Islet precursor cell (in vitro differentiated cells): ENCODE data around the gene SCN5A.

Experiments
- DNase-seq: peaks from one replicate; pipeline ENCODE4 v3.0.0-alpha.2; 2018

Gene SCN5A

GRCh38 chr3:38622336-38622735, 27.2 kb downstream of the SCN5A start:
- no peak for DNase-seq

GRCh38 chr3:38620236-38620635, 29.3 kb downstream of the SCN5A start:
- no peak for DNase-seq

GRCh38 chr3:38618343-38618742, 31.1 kb downstream of the SCN5A start:
- no peak for DNase-seq

GRCh38 chr3:38617586-38617985, 31.9 kb downstream of the SCN5A start:
- DNase-seq = no peak

GRCh38 chr3:38617137-38617536, 32.4 kb downstream of the SCN5A start:
- DNase-seq = no peak

GRCh38 chr3:38616658-38617057, 32.8 kb downstream of the SCN5A start:
- no peak for DNase-seq

GRCh38 chr3:38616111-38616510, 33.4 kb downstream of the SCN5A start:
- no peak for DNase-seq

- DNase-seq = no peak
Measured at GRCh38 chr3:38614651-38615352, 34.7 kb downstream of the SCN5A start.

- DNase-seq = no peak
Measured at GRCh38 chr3:38614091-38614490, 35.4 kb downstream of the SCN5A start.

GRCh38 chr3:38613426-38613825, 36.1 kb downstream of the SCN5A start:
- DNase-seq = no peak

- DNase-seq = no peak
Measured at GRCh38 chr3:38611866-38612265, 37.6 kb downstream of the SCN5A start.

- no peak for DNase-seq
Measured at GRCh38 chr3:38610934-38611333, 38.6 kb downstream of the SCN5A start.

- no peak for DNase-seq
Measured at GRCh38 chr3:38610436-38610835, 39.1 kb downstream of the SCN5A start.

GRCh38 chr3:38609386-38610111, 39.9 kb downstream of the SCN5A start:
- no peak for DNase-seq

- no peak for DNase-seq
Measured at GRCh38 chr3:38608961-38609360, 40.5 kb downstream of the SCN5A start.

- no peak for DNase-seq
Measured at GRCh38 chr3:38608086-38608775, 41.3 kb downstream of the SCN5A start.

GRCh38 chr3:38606561-38606960, 42.9 kb downstream of the SCN5A start:
- DNase-seq = no peak

GRCh38 chr3:38605981-38606380, 43.5 kb downstream of the SCN5A start:
- no peak for DNase-seq

GRCh38 chr3:38604246-38604645, 45.2 kb downstream of the SCN5A start:
- no peak for DNase-seq

- DNase-seq = no peak
Measured at GRCh38 chr3:38603731-38604131, 45.8 kb downstream of the SCN5A start.

- DNase-seq = no peak
Measured at GRCh38 chr3:38602576-38603250, 46.8 kb downstream of the SCN5A start.

GRCh38 chr3:38601956-38602550, 47.4 kb downstream of the SCN5A start:
- no peak for DNase-seq

GRCh38 chr3:38600551-38600950, 48.9 kb downstream of the SCN5A start:
- DNase-seq = no peak
